Brain microvascular endothelial cell (primary cell): Measurements from ENCODE around the gene PLA2G15.

ENCODE experiments used
- DNase-seq: peaks from one replicate; pipeline ENCODE4 v3.0.0-alpha.2; 2020
- H3K27ac ChIP-seq: fragments of 250-450 bp; sonication (Bioruptor Pico); 2 replicates; pipeline ENCODE4 v1.5.1; 2020; ENCODE audit warnings: mild to moderate bottlenecking, moderate library complexity
- H3K27me3 ChIP-seq: fragments of 250-450 bp; sonication (Bioruptor Pico); replicated peaks from 2 replicates; pipeline ENCODE4 v1.5.1; 2020; ENCODE audit warnings: mild to moderate bottlenecking
- H3K36me3 ChIP-seq: fragments of 250-450 bp; sonication (Bioruptor Pico); replicated peaks from 2 replicates; pipeline ENCODE4 v1.5.1; 2020; ENCODE audit warnings: mild to moderate bottlenecking
- H3K4me3 ChIP-seq: 2 replicates; pipeline ENCODE4 v1.5.1; 2011; ENCODE audit warnings: low read depth, mild to moderate bottlenecking, control low read depth, low read length, moderate library complexity
- CTCF ChIP-seq: IDR thresholded peaks from 2 replicates; pipeline ENCODE4 v1.5.1; 2011; ENCODE audit warnings: low read depth, mild to moderate bottlenecking, moderate library complexity, low read length, control low read depth, inconsistent platforms; ENCODE audit errors: missing control alignments
- in situ Hi-C: cut with HindIII; loops from 2 replicates; pipeline ENCODE4 v1.10.0; 2017; ENCODE audit warnings: low sequenced_read_pairs, low pct_ligation_motif_present

PLA2G15 gene

GRCh38 chr16:68279726-68280558, 34.8 kb downstream of the PLA2G15 start:
- Histone ChIP-seq H3K4me3 (no peak overlapping the region), H3K27me3 (no peaks in the 10 kb centered on the region), H3K27ac (no peak overlapping the region), H3K36me3 (peaks cover 30% of the 10 kb centered on the region)
- in situ Hi-C loops = no loop called here
- TF ChIP-seq CTCF = no peak
- no peak for DNase-seq

GRCh38 chr16:68281368-68282063, 36.3 kb downstream of the PLA2G15 start:
- no peaks in the 10 kb centered on the region for H3K27me3 ChIP-seq
- H3K27ac ChIP-seq = no peak overlapping the region
- DNase-seq = no peak
- H3K36me3 ChIP-seq = peaks cover 38% of the 10 kb centered on the region
- no peak for TF ChIP-seq CTCF
- in situ Hi-C loops = no loop called here
- H3K4me3 ChIP-seq = no peak overlapping the region

GRCh38 chr16:68282064-68282452, 36.9 kb downstream of the PLA2G15 start:
- H3K27me3 ChIP-seq = no peaks in the 10 kb centered on the region
- in situ Hi-C loops = no loop called here
- no peak for DNase-seq
- TF ChIP-seq CTCF = no peak
- no peak overlapping the region for H3K4me3 ChIP-seq
- H3K27ac ChIP-seq = no peak overlapping the region
- peaks cover 41% of the 10 kb centered on the region for H3K36me3 ChIP-seq

GRCh38 chr16:68283346-68283745, 38.2 kb downstream of the PLA2G15 start:
- DNase-seq = no peak
- Histone ChIP-seq H3K27me3 (no peaks in the 10 kb centered on the region), H3K4me3 (no peak overlapping the region), H3K36me3 (peaks cover 41% of the 10 kb centered on the region), H3K27ac (no peak overlapping the region)
- in situ Hi-C loops = no loop called here
- no peak for TF ChIP-seq CTCF

GRCh38 chr16:68283801-68284598, 38.8 kb downstream of the PLA2G15 start:
- no peaks in the 10 kb centered on the region for H3K27me3 ChIP-seq
- H3K4me3 ChIP-seq = no peak overlapping the region
- DNase-seq = no peak
- peaks cover 41% of the 10 kb centered on the region for H3K36me3 ChIP-seq
- in situ Hi-C loops = no loop called here
- no peak for TF ChIP-seq CTCF
- no peak overlapping the region for H3K27ac ChIP-seq
